ENCODE data around the gene SAMD14.

DNA sequence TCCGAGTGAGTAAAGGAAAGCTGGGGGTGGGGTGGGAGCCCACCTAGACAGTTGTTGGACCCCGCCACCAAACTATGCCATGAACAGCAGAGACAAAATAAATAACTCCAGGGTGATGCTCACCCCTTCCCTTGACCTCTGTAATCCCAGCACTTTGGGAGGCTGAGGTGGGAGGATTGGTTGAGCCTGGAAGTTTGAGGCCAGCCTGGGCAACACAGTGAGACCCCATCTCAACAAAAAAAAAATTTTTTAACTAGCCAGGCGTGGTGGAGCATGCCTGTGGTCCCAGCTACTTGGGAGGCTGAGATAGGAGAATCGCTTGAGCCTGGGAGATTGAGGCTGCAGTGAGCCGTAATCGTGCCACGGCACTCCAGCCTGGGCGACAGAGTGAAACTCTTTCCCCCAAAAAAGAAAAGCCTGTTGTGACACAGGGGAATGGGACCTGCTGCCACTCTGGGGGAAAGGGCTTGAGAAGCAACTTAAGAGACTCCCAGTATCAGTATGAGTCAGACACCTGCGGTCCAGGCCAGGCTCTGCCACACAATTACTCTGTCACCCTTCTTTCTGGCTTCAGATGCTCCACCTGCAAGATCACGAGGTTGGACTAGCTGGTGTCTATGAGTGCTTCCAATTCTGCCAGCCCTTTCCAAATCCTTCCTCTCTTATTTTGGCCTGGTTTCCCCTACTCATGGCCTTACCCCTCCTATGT, 40.9 kb upstream of the SAMD14 start:
- no peak for TF ChIP-seq POLR2A (IDR thresholded peaks at IDR 0.05)
- TF ChIP-seq, protein P1, sequence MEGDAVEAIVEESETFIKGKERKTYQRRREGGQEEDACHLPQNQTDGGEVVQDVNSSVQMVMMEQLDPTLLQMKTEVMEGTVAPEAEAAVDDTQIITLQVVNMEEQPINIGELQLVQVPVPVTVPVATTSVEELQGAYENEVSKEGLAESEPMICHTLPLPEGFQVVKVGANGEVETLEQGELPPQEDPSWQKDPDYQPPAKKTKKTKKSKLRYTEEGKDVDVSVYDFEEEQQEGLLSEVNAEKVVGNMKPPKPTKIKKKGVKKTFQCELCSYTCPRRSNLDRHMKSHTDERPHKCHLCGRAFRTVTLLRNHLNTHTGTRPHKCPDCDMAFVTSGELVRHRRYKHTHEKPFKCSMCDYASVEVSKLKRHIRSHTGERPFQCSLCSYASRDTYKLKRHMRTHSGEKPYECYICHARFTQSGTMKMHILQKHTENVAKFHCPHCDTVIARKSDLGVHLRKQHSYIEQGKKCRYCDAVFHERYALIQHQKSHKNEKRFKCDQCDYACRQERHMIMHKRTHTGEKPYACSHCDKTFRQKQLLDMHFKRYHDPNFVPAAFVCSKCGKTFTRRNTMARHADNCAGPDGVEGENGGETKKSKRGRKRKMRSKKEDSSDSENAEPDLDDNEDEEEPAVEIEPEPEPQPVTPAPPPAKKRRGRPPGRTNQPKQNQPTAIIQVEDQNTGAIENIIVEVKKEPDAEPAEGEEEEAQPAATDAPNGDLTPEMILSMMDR (IDR thresholded peaks at IDR 0.05) = no peak

All from Peyer's patch (tissue), 4 donors.